ENCODE data around the gene SAP30. TPM values are rescaled to one million over a fixed set of nuclear protein-coding genes. Genes with fewer than 3 reads are reported as not detected.
A peak's percentile ranks its signal among the peaks of the same experiment; 100 is the strongest.

SAP30 gene
- total RNA-seq (2021) (20.0 to 21.1 TPM (median 20.0 TPM) in 3 replicates), Bru-seq, nascent RNA (percentile 78 among the genes with signal in this experiment)
- long read RNA-seq, experiment 1, transcript SAP30-201 (4 exons, 1,108 nt), result major isoform, 42 of 48 reads
- long read RNA-seq, experiment 1, partial matches to known transcripts, result 3 of 48 reads
- long read RNA-seq, experiment 1, other reads (novel, unspliced or antisense), result 3 of 48 reads
- long read RNA-seq, experiment 2, transcript SAP30-201 (4 exons, 1,108 nt), result major isoform, 28 of 33 reads
- long read RNA-seq, experiment 2, partial matches to known transcripts, result 1 of 33 reads
- long read RNA-seq, experiment 2, other reads (novel, unspliced or antisense), result 4 of 33 reads
- long read RNA-seq, experiment 3, partial matches to known transcripts, result 0 of 3 reads
- long read RNA-seq, experiment 3, other reads (novel, unspliced or antisense), result 1 of 3 reads

- CTCF ChIA-PET, result interaction anchor here (0.6 to 3.3 kb wide), 20 partner anchors 10 to 814 kb away, joined by 3 to 25 read pairs (median 4); partner anchors contain the start of gene HMGB2
- H3K4me1 Mint-ChIP-seq, result peaks cover 22% of the 10 kb centered on the region
- TF ChIP-seq FOXP1 (CRISPR knock-in tag; IDR thresholded peaks at IDR 0.05; ENCODE audit: borderline replicate concordance), result peak; percentile 81
- TF ChIP-seq USF1 (CRISPR knock-in tag; IDR thresholded peaks at IDR 0.05), result peak; percentile 80
- TF ChIP-seq ARID4B (CRISPR knock-in tag; IDR thresholded peaks at IDR 0.05; ENCODE audit: borderline replicate concordance), result peak; percentile 57; the same call in 1 of the 2 replicates
- TF ChIP-seq SP1 (CRISPR knock-in tag; conservative IDR thresholded peaks at IDR 0.05), result peak; percentile 79
- TF ChIP-seq TP53 (CRISPR knock-in tag; IDR thresholded peaks at IDR 0.05), result no peak
- peak; percentile 69; the same call in 1 of the 2 replicates for TF ChIP-seq ETV6 (CRISPR knock-in tag; IDR thresholded peaks at IDR 0.05)
- TF ChIP-seq ZMAT4 (CRISPR knock-in tag; IDR thresholded peaks at IDR 0.05), result no peak
- peak; percentile 72 for TF ChIP-seq MAX (CRISPR knock-in tag; IDR thresholded peaks at IDR 0.05)
- peak; percentile 44; the same call in 1 of the 2 replicates for TF ChIP-seq FOXK1 (CRISPR knock-in tag; IDR thresholded peaks at IDR 0.05)
- peak; percentile 84 for TF ChIP-seq USF2 (CRISPR knock-in tag; IDR thresholded peaks at IDR 0.05)
- 0 out of 2 replicates have a peak, but pooled peaks have one; percentile 40 for TF ChIP-seq FOXP4 (CRISPR knock-in tag; IDR thresholded peaks at IDR 0.05)
- TF ChIP-seq MYBL2 (CRISPR knock-in tag; IDR thresholded peaks at IDR 0.05), result 0 out of 2 replicates have a peak, but pooled peaks have one; percentile 61
- no peak for TF ChIP-seq ZNF416 (CRISPR knock-in tag; IDR thresholded peaks at IDR 0.05)
- TF ChIP-seq HMGXB4 (CRISPR knock-in tag; IDR thresholded peaks at IDR 0.05), result peak; percentile 15; the same call in 1 of the 2 replicates
- H3K27ac Mint-ChIP-seq, result peak within 1 kb of the TSS; percentile 100
- H3K36me3 Mint-ChIP-seq, result peaks cover 10% of the 10 kb centered on the region
- peak; percentile 98 for DNase-seq (ENCODE audit: low spot score)
- H3K4me3 Mint-ChIP-seq, result peak within 1 kb of the TSS; percentile 100
- POLR2A ChIA-PET, result interaction anchor here (0.6 to 4.5 kb wide), 10 partner anchors 12 to 357 kb away, joined by 3 to 109 read pairs (median 3); partner anchors contain the start of gene HMGB2
- peaks cover 7% of the 10 kb centered on the region for H3K27me3 Mint-ChIP-seq (ENCODE audit: low read depth)
- H3K9me3 Mint-ChIP-seq, result no peaks in the 10 kb centered on the region
- ATAC-seq, result peak; percentile 86
These were observed at the start of gene SAP30 for GRCh38 chr4:173370477-173371291. TSS of gene SAP30 (plus strand) at chr4:173370954. CDS start at chr4:173371183, 229 bp downstream.
